ENCODE measurements around the gene THUMPD1. TPM values are rescaled to one million over a fixed set of nuclear protein-coding genes. Genes with fewer than 3 reads are reported as not detected.

Gene THUMPD1
- polyA plus RNA-seq, 3 donors = 16.1 to 32.2 (median 23.5) TPM

DNA sequence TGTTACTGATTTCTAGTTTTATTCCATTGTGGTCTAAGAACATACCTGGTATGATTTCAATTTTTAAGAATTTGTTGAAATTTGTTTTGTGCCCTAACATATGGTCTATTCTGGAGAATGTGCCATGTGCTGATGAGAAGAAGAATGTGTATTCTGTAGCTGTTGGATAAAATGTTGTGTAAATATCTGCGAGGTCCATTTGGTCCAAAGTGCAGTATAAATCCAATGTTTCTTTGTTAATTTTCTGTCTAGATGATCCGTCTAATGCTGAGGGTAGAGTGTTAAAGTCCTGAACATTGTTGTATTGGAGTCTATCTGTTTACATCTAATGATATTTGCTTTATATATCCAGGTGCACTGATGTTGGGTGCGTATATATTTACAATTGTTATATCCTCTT, 32.1 kb upstream of the THUMPD1 start:
- TF ChIP-seq, protein P1, sequence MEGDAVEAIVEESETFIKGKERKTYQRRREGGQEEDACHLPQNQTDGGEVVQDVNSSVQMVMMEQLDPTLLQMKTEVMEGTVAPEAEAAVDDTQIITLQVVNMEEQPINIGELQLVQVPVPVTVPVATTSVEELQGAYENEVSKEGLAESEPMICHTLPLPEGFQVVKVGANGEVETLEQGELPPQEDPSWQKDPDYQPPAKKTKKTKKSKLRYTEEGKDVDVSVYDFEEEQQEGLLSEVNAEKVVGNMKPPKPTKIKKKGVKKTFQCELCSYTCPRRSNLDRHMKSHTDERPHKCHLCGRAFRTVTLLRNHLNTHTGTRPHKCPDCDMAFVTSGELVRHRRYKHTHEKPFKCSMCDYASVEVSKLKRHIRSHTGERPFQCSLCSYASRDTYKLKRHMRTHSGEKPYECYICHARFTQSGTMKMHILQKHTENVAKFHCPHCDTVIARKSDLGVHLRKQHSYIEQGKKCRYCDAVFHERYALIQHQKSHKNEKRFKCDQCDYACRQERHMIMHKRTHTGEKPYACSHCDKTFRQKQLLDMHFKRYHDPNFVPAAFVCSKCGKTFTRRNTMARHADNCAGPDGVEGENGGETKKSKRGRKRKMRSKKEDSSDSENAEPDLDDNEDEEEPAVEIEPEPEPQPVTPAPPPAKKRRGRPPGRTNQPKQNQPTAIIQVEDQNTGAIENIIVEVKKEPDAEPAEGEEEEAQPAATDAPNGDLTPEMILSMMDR (IDR thresholded peaks at IDR 0.05) = no peak
- Mint-ChIP-seq H3K27ac (no peak overlapping the region), H3K36me3 (peaks cover 3 to 14% of the 10 kb centered on the region in 2 donors), H3K27me3 (ENCODE audit: low read depth in 3 of 3) (no peaks in the 10 kb centered on the region), H3K4me1 (no peaks in the 10 kb centered on the region), H3K4me3 (no peak overlapping the region), H3K9me3 (no peaks in the 10 kb centered on the region)
- intact Hi-C loops (cut with micrococcal nuclease) = no loop called here
- Histone ChIP-seq H3K79me2 (ENCODE audit: insufficient read depth, low read length) (no peaks in the 10 kb centered on the region), H3K4me1 (ENCODE audit: control insufficient read depth in 1 of 2, insufficient read depth in 2 of 2, low read length in 2 of 2) (no peaks in the 10 kb centered on the region), H4K20me1 (ENCODE audit: insufficient read depth, low read length) (no peaks in the 10 kb centered on the region), H3K36me3 (replicated peaks in 1 of 2; ENCODE audit: control insufficient read depth in 1 of 2, insufficient read depth in 2 of 2, low read length in 2 of 2) (peaks cover 0 to 13% of the 10 kb centered on the region in 2 donors), H3K27ac (ENCODE audit: low read depth in 1 of 2, low read length in 2 of 2) (no peak overlapping the region), H3K27me3 (ENCODE audit: control insufficient read depth in 2 of 2, insufficient read depth in 2 of 2, low read length in 2 of 2) (no peaks in the 10 kb centered on the region), H3K4me3 (replicated peaks in 1 of 3; ENCODE audit: low read depth in 2 of 3, low read length in 3 of 3) (no peak overlapping the region), H3K9me3 (replicated peaks in 1 of 2; ENCODE audit: control insufficient read depth in 1 of 2, insufficient read depth in 1 of 2, low read length in 2 of 2) (no peaks in the 10 kb centered on the region), H2AFZ (ENCODE audit: insufficient read depth, low read depth, low read length, poor library complexity, severe bottlenecking) (no peak overlapping the region), H3K4me2 (replicated peaks; ENCODE audit: extremely low read depth, low read length, poor library complexity, severe bottlenecking) (no peak overlapping the region), H3K9ac (ENCODE audit: insufficient read depth, low read length, poor library complexity, severe bottlenecking) (no peak overlapping the region)
- 100% methylated on average over 2 of the region's 3 CpGs for WGBS (ENCODE audit: insufficient coverage)
- DNase-seq = no peak

GRCh38 chr16:20768818-20769217, 27.2 kb upstream of the THUMPD1 start:
- H3K4me2 ChIP-seq (replicated peaks; ENCODE audit: extremely low read depth, low read length, poor library complexity, severe bottlenecking) = no peak overlapping the region
- H3K4me3 ChIP-seq (replicated peaks in 1 of 3; ENCODE audit: low read depth in 2 of 3, low read length in 3 of 3) = no peak overlapping the region
- H3K4me1 ChIP-seq (ENCODE audit: control insufficient read depth in 1 of 2, insufficient read depth in 2 of 2, low read length in 2 of 2) = peaks cover 6 to 10% of the 10 kb centered on the region in 2 donors
- no peaks in the 10 kb centered on the region for H3K27me3 ChIP-seq (ENCODE audit: control insufficient read depth in 2 of 2, insufficient read depth in 2 of 2, low read length in 2 of 2)
- H3K79me2 ChIP-seq (ENCODE audit: insufficient read depth, low read length) = no peaks in the 10 kb centered on the region
- no peak overlapping the region for H2AFZ ChIP-seq (ENCODE audit: insufficient read depth, low read depth, low read length, poor library complexity, severe bottlenecking)
- H3K4me3 Mint-ChIP-seq = no peak overlapping the region
- no peak overlapping the region for H3K9ac ChIP-seq (ENCODE audit: insufficient read depth, low read length, poor library complexity, severe bottlenecking)
- H3K4me1 Mint-ChIP-seq = peaks cover 5% of the 10 kb centered on the region
- DNase-seq = no peak
- no peak overlapping the region for H3K27ac Mint-ChIP-seq
- H4K20me1 ChIP-seq (ENCODE audit: insufficient read depth, low read length) = no peaks in the 10 kb centered on the region
- H3K36me3 ChIP-seq (replicated peaks in 1 of 2; ENCODE audit: control insufficient read depth in 1 of 2, insufficient read depth in 2 of 2, low read length in 2 of 2) = no peaks in the 10 kb centered on the region
- no peaks in the 10 kb centered on the region for H3K9me3 ChIP-seq (replicated peaks in 1 of 2; ENCODE audit: control insufficient read depth in 1 of 2, insufficient read depth in 1 of 2, low read length in 2 of 2)
- H3K9me3 Mint-ChIP-seq = no peaks in the 10 kb centered on the region
- no peaks in the 10 kb centered on the region for H3K27me3 Mint-ChIP-seq (ENCODE audit: low read depth in 3 of 3)
- intact Hi-C loops (cut with micrococcal nuclease) = no loop called here
- H3K36me3 Mint-ChIP-seq = peaks cover 0 to 2% of the 10 kb centered on the region in 2 donors
- no peak overlapping the region for H3K27ac ChIP-seq (ENCODE audit: low read depth in 1 of 2, low read length in 2 of 2)
- WGBS (ENCODE audit: insufficient coverage) = 80% methylated on average over 1 of the region's 1 CpG
- TF ChIP-seq, protein P1 (IDR thresholded peaks at IDR 0.05) = no peak

Data from CD14-positive monocyte (primary cell).